ENCODE results near the gene MARCO. TPM values are rescaled to one million over a fixed set of nuclear protein-coding genes. Genes with fewer than 3 reads are reported as not detected.

Gene MARCO
- total RNA-seq, 1 donor from 2014 or later: 0.33 TPM

DNA sequence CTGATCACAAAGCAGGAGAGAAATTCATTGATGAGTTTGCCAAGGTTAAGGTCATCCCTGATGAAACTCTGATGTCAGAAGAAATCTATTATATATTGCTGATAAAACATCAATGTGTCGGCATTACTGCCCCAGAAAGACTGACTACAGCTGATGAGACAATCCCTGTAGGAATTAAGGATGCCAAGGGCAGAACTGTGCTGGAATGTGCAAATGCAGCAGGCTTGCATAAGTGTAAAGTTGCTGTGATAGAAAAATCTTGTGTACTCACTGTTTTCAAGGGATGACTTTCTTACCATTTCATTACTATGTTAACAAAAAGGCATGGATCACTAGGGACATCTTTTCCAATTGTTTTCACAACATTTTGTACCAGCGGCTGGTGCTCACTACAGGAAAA is 19.7 kb upstream of the MARCO start:
- DNase-seq (ENCODE audit: low read depth): no peak
- TF ChIP-seq CTCF (IDR thresholded peaks at IDR 0.05; ENCODE audit: insufficient read depth, low read length, poor library complexity, severe bottlenecking): no peak
- Histone ChIP-seq H3K4me3 (ENCODE audit: low read depth, low read length) (no peak overlapping the region), H3K27me3 (ENCODE audit: control insufficient read depth, insufficient read depth, low read length) (peaks cover 2% of the 10 kb centered on the region), H3K36me3 (ENCODE audit: control insufficient read depth, insufficient read depth, low read length) (no peaks in the 10 kb centered on the region)

GRCh38 chr2:118923371-118923770 is 18.6 kb upstream of the MARCO start:
- TF ChIP-seq CTCF (IDR thresholded peaks at IDR 0.05; ENCODE audit: insufficient read depth, low read length, poor library complexity, severe bottlenecking): no peak
- Histone ChIP-seq H3K27me3 (ENCODE audit: control insufficient read depth, insufficient read depth, low read length) (peaks cover 2% of the 10 kb centered on the region), H3K36me3 (ENCODE audit: control insufficient read depth, insufficient read depth, low read length) (no peaks in the 10 kb centered on the region), H3K4me3 (ENCODE audit: low read depth, low read length) (no peak overlapping the region)
- no peak for DNase-seq (ENCODE audit: low read depth)

- DNase-seq (ENCODE audit: low read depth): no peak
- Histone ChIP-seq H3K27me3 (ENCODE audit: control insufficient read depth, insufficient read depth, low read length) (peaks cover 2% of the 10 kb centered on the region), H3K36me3 (ENCODE audit: control insufficient read depth, insufficient read depth, low read length) (no peaks in the 10 kb centered on the region), H3K4me3 (ENCODE audit: low read depth, low read length) (no peak overlapping the region)
- TF ChIP-seq CTCF (IDR thresholded peaks at IDR 0.05; ENCODE audit: insufficient read depth, low read length, poor library complexity, severe bottlenecking): no peak
These were observed 16.5 kb upstream of the MARCO start for GRCh38 chr2:118925476-118925875.

GRCh38 chr2:118925981-118926380 is 16.0 kb upstream of the MARCO start:
- no peaks in the 10 kb centered on the region for H3K36me3 ChIP-seq (ENCODE audit: control insufficient read depth, insufficient read depth, low read length)
- no peak overlapping the region for H3K4me3 ChIP-seq (ENCODE audit: low read depth, low read length)
- DNase-seq (ENCODE audit: low read depth): no peak
- no peak for TF ChIP-seq CTCF (IDR thresholded peaks at IDR 0.05; ENCODE audit: insufficient read depth, low read length, poor library complexity, severe bottlenecking)
- peaks cover 2% of the 10 kb centered on the region for H3K27me3 ChIP-seq (ENCODE audit: control insufficient read depth, insufficient read depth, low read length)

GRCh38 chr2:118929059-118929458 is 12.9 kb upstream of the MARCO start:
- Histone ChIP-seq H3K36me3 (ENCODE audit: control insufficient read depth, insufficient read depth, low read length) (no peaks in the 10 kb centered on the region), H3K4me3 (ENCODE audit: low read depth, low read length) (no peak overlapping the region), H3K27me3 (ENCODE audit: control insufficient read depth, insufficient read depth, low read length) (peaks cover 2% of the 10 kb centered on the region)
- no peak for TF ChIP-seq CTCF (IDR thresholded peaks at IDR 0.05; ENCODE audit: insufficient read depth, low read length, poor library complexity, severe bottlenecking)
- no peak for DNase-seq (ENCODE audit: low read depth)

GRCh38 chr2:118932949-118933348 is 9.0 kb upstream of the MARCO start:
- no peak for TF ChIP-seq CTCF (IDR thresholded peaks at IDR 0.05; ENCODE audit: insufficient read depth, low read length, poor library complexity, severe bottlenecking)
- DNase-seq (ENCODE audit: low read depth): no peak
- Histone ChIP-seq H3K27me3 (ENCODE audit: control insufficient read depth, insufficient read depth, low read length) (no peaks in the 10 kb centered on the region), H3K4me3 (ENCODE audit: low read depth, low read length) (no peak overlapping the region), H3K36me3 (ENCODE audit: control insufficient read depth, insufficient read depth, low read length) (no peaks in the 10 kb centered on the region)

Measured in kidney epithelial cell (primary cell).